Naive thymus-derived CD4-positive, alpha-beta T cell (primary cell): ENCODE measurements around the gene ATP12A. TPM values are rescaled to one million over a fixed set of nuclear protein-coding genes. Genes with fewer than 3 reads are reported as not detected.
A peak's percentile ranks its signal among the peaks of the same experiment; 100 is the strongest.

Experiments used
- ATAC-seq: fragments of 150-1000 bp; cut with Tn5 transposase; 2 replicates; pipeline ENCODE4 v1.10.0; 2021; ENCODE audit warnings: mild to moderate bottlenecking, moderate library complexity
- CTCF ChIA-PET: fragments of 350-600 bp; sonication (Branson Sonifier 250); formaldehyde crosslinking; loops from one replicate; lab custom pipeline; 2021; ENCODE audit warnings: antibody characterized with exemption; lab: Charles Lee
- POLR2A ChIA-PET: fragments of 350-600 bp; sonication (Branson Sonifier 250); formaldehyde crosslinking; loops from one replicate; lab custom pipeline; 2021; ENCODE audit warnings: antibody characterized with exemption, inconsistent platforms; lab: Charles Lee
- DNase-seq, 9 donors: peaks; one replicate each; pipeline versions ENCODE4 v3.0.0 to v3.0.0-alpha.2; 2020 to 2022; ENCODE audit warnings: mixed read lengths in 1 of 9
- H3K27ac ChIP-seq: one replicate; pipeline ENCODE4 v1.7.0; 2013; ENCODE audit warnings: mild to moderate bottlenecking, low read depth, low read length, moderate library complexity
- H3K27me3 ChIP-seq, 2 donors: one replicate each; pipeline ENCODE4 v1.7.0; 2013; ENCODE audit warnings: low read length in 2 of 2, mild to moderate bottlenecking in 2 of 2, moderate library complexity in 2 of 2; ENCODE audit not compliant: control insufficient read depth in 2 of 2, insufficient read depth in 2 of 2
- H3K36me3 ChIP-seq, 3 experiments: 1 replicate in 2 of 3; 2 replicates in 1 of 3; pipeline ENCODE4 v1.7.0; 2013; ENCODE audit warnings: low read length in 3 of 3, mild to moderate bottlenecking in 3 of 3, moderate library complexity in 1 of 3; ENCODE audit not compliant: insufficient read depth in 3 of 3, control insufficient read depth in 2 of 3
- H3K4me1 ChIP-seq, 2 donors: one replicate each; pipeline ENCODE4 v1.7.0; 2013; ENCODE audit warnings: low read length in 2 of 2, mild to moderate bottlenecking in 2 of 2, moderate library complexity in 1 of 2; ENCODE audit not compliant: control insufficient read depth in 2 of 2, insufficient read depth in 2 of 2
- H3K4me3 ChIP-seq: 2 replicates; pipeline ENCODE4 v1.7.0; 2013; ENCODE audit warnings: mild to moderate bottlenecking, low read length
- H3K9me3 ChIP-seq, 3 experiments: 1 replicate in 2 of 3; 2 replicates in 1 of 3; pipeline ENCODE4 v1.7.0; 2013; ENCODE audit warnings: low read length in 3 of 3; ENCODE audit not compliant: control insufficient read depth in 2 of 3
- H3K27ac Mint-ChIP-seq, 9 donors: one replicate each; pipeline ENCODE4 v1.8.0; 2020 to 2022; ENCODE audit warnings: mixed read lengths in 9 of 9, mild to moderate bottlenecking in 8 of 9, moderate library complexity in 5 of 9, inconsistent platforms in 2 of 9
- H3K27me3 Mint-ChIP-seq, 5 donors: one replicate each; pipeline ENCODE4 v1.8.0; 2021 to 2022; ENCODE audit warnings: mixed read lengths in 5 of 5, mild to moderate bottlenecking in 1 of 5
- H3K36me3 Mint-ChIP-seq, 5 donors: one replicate each; pipeline ENCODE4 v1.8.0; 2020 to 2022; ENCODE audit warnings: mixed read lengths in 5 of 5, mild to moderate bottlenecking in 3 of 5, inconsistent platforms in 1 of 5
- H3K4me1 Mint-ChIP-seq, 7 donors: one replicate each; pipeline ENCODE4 v1.8.0; 2020 to 2022; ENCODE audit warnings: mixed read lengths in 7 of 7, mild to moderate bottlenecking in 3 of 7, inconsistent platforms in 1 of 7
- H3K4me3 Mint-ChIP-seq, 10 donors: one replicate each; pipeline ENCODE4 v1.8.0; 2020 to 2022; ENCODE audit warnings: mild to moderate bottlenecking in 10 of 10, mixed read lengths in 10 of 10, moderate library complexity in 6 of 10, inconsistent platforms in 2 of 10
- H3K9me3 Mint-ChIP-seq, 11 donors: one replicate each; pipeline ENCODE4 v1.8.0; 2020 to 2022; ENCODE audit warnings: mixed read lengths in 11 of 11, mild to moderate bottlenecking in 4 of 11, inconsistent platforms in 1 of 11, moderate library complexity in 1 of 11
- intact Hi-C, 2 donors: fragments of 100-400 bp; cut with micrococcal nuclease; formaldehyde crosslinking; loops; one replicate each; pipeline ENCODE4 v1.15.1; 2023
- polyA plus RNA-seq, 2 donors: library from polyadenylated mRNA; unstranded; fragments of 300-500 nt; fragmentation: Illumina TruSeq; gene quantifications; one replicate each; pipeline ENCODE4 v1.2.3, GENCODE V29; 2021
- total RNA-seq, 6 experiments: library from RNA in 5 of 6; stranded (reverse) in 5 of 6; gene quantifications; 1 replicate in 5 of 6; 2 replicates in 1 of 6; pipeline ENCODE4 v1.2.3 and lab custom pipeline; 2021 to 2026

Gene ATP12A
- total and polyA plus RNA-seq, 7 experiments from 2014 or later = 0.39 TPM; not detected in 6

- H3K27ac ChIP-seq = no peak overlapping the region
- intact Hi-C loops = no loop called here
- no peak for ATAC-seq
- Mint-ChIP-seq H3K36me3 (no peaks in the 10 kb centered on the region), H3K27ac (no peak overlapping the region), H3K9me3 (no peaks in the 10 kb centered on the region), H3K27me3 (peaks cover 38 to 58% (median 54%) of the 10 kb centered on the region in 5 donors), H3K4me1 (peaks cover 4 to 10% (median 6%) of the 10 kb centered on the region in 7 donors), H3K4me3 (no peak overlapping the region)
- ChIA-PET CTCF (no interaction called here), POLR2A (no interaction called here)
- no peak overlapping the region for H3K4me3 ChIP-seq
- no peaks in the 10 kb centered on the region for H3K9me3 ChIP-seq
- no peaks in the 10 kb centered on the region for H3K36me3 ChIP-seq
- H3K27me3 ChIP-seq = peaks cover 0 to 11% of the 10 kb centered on the region in 2 donors
- H3K4me1 ChIP-seq = peaks cover 4 to 7% of the 10 kb centered on the region in 2 donors
- DNase-seq = no peak
Observed at GRCh38 chr13:24691381-24691780, 11.2 kb downstream of the ATP12A start.

- Histone ChIP-seq H3K4me1 (peaks cover 4 to 7% of the 10 kb centered on the region in 2 donors), H3K4me3 (no peak overlapping the region), H3K27ac (no peak overlapping the region), H3K27me3 (peaks cover 0 to 11% of the 10 kb centered on the region in 2 donors), H3K36me3 (no peaks in the 10 kb centered on the region), H3K9me3 (no peaks in the 10 kb centered on the region)
- DNase-seq (no peak), ATAC-seq (no peak)
- H3K4me1 Mint-ChIP-seq = peaks cover 3 to 10% (median 6%) of the 10 kb centered on the region in 7 donors
- peaks cover 38 to 53% (median 49%) of the 10 kb centered on the region in 5 donors for H3K27me3 Mint-ChIP-seq
- H3K9me3 Mint-ChIP-seq = no peaks in the 10 kb centered on the region
- no peak overlapping the region for H3K4me3 Mint-ChIP-seq
- intact Hi-C loops = no loop called here
- H3K36me3 Mint-ChIP-seq = no peaks in the 10 kb centered on the region
- POLR2A ChIA-PET = no interaction called here
- CTCF ChIA-PET = interaction anchor here (2.9 kb wide), 1 partner anchor 35 kb away, joined by 16 read pairs; no protein-coding TSS in a partner anchor
- H3K27ac Mint-ChIP-seq = no peak overlapping the region
Observed at GRCh38 chr13:24692561-24692960, 12.4 kb downstream of the ATP12A start.

GRCh38 chr13:24693862-24694471, 13.8 kb downstream of the ATP12A start:
- ChIA-PET CTCF (interaction anchor here (0.7 to 2.9 kb wide), 5 partner anchors 12 to 33 kb away, joined by 3 to 16 read pairs (median 4); no protein-coding TSS in a partner anchor), POLR2A (interaction anchor here (0.8 to 1.8 kb wide), 2 partner anchors 11 to 16 kb away, joined by 3 to 5 read pairs; no protein-coding TSS in a partner anchor)
- Histone ChIP-seq H3K9me3 (no peaks in the 10 kb centered on the region), H3K27ac (no peak overlapping the region), H3K27me3 (peaks cover 0 to 11% of the 10 kb centered on the region in 2 donors), H3K4me1 (peaks cover 4 to 7% of the 10 kb centered on the region in 2 donors), H3K4me3 (no peak overlapping the region), H3K36me3 (no peaks in the 10 kb centered on the region)
- H3K27ac Mint-ChIP-seq = peak overlapping the region in 1 of 9 donors; percentile 82
- H3K4me3 Mint-ChIP-seq = peak overlapping the region in 8 of 10 donors; percentile 3 to 55 (median 38)
- intact Hi-C loops = loop anchor here (1.0 to 2.0 kb wide), 2 partner anchors 15 to 34 kb away; no protein-coding TSS in a partner anchor
- peaks cover 3 to 10% (median 6%) of the 10 kb centered on the region in 7 donors for H3K4me1 Mint-ChIP-seq
- H3K36me3 Mint-ChIP-seq = no peaks in the 10 kb centered on the region
- DNase-seq (peak in 4 of 9 donors; percentile 21 to 37 (median 28)), ATAC-seq (peak; percentile 70)
- no peaks in the 10 kb centered on the region for H3K9me3 Mint-ChIP-seq
- peaks cover 34 to 49% (median 44%) of the 10 kb centered on the region in 5 donors for H3K27me3 Mint-ChIP-seq

- no peak for DNase-seq
- H3K27ac Mint-ChIP-seq = no peak overlapping the region
- intact Hi-C loops = loop anchor here (1.0 to 2.0 kb wide), 2 partner anchors 14 to 33 kb away; no protein-coding TSS in a partner anchor
- H3K36me3 ChIP-seq = no peaks in the 10 kb centered on the region
- no peak overlapping the region for H3K4me3 Mint-ChIP-seq
- no peak overlapping the region for H3K4me3 ChIP-seq
- POLR2A ChIA-PET = no interaction called here
- peaks cover 34 to 52% (median 47%) of the 10 kb centered on the region in 5 donors for H3K27me3 Mint-ChIP-seq
- H3K4me1 Mint-ChIP-seq = peaks cover 3 to 10% (median 6%) of the 10 kb centered on the region in 7 donors
- H3K27ac ChIP-seq = no peak overlapping the region
- no peak for ATAC-seq
- H3K4me1 ChIP-seq = peaks cover 4 to 7% of the 10 kb centered on the region in 2 donors
- CTCF ChIA-PET = interaction anchor here (0.7 to 2.9 kb wide), 3 partner anchors 13 to 32 kb away, joined by 3 to 16 read pairs (median 4); no protein-coding TSS in a partner anchor
- H3K27me3 ChIP-seq = peaks cover 0 to 11% of the 10 kb centered on the region in 2 donors
- no peaks in the 10 kb centered on the region for H3K9me3 Mint-ChIP-seq
- no peaks in the 10 kb centered on the region for H3K9me3 ChIP-seq
- no peaks in the 10 kb centered on the region for H3K36me3 Mint-ChIP-seq
Observed at GRCh38 chr13:24694907-24695306, 14.7 kb downstream of the ATP12A start.

GRCh38 chr13:24698686-24699085, 18.5 kb downstream of the ATP12A start:
- H3K4me3 ChIP-seq = no peak overlapping the region
- H3K9me3 ChIP-seq = no peaks in the 10 kb centered on the region
- no peaks in the 10 kb centered on the region for H3K36me3 Mint-ChIP-seq
- no peak for ATAC-seq
- H3K27ac ChIP-seq = no peak overlapping the region
- CTCF ChIA-PET = interaction anchor here (1.0 kb wide), 1 partner anchor 14 kb away, joined by 3 read pairs; no protein-coding TSS in a partner anchor
- intact Hi-C loops = no loop called here
- H3K4me1 Mint-ChIP-seq = peaks cover 3 to 7% (median 6%) of the 10 kb centered on the region in 7 donors
- H3K27me3 Mint-ChIP-seq = peaks cover 11 to 52% (median 23%) of the 10 kb centered on the region in 5 donors
- H3K27me3 ChIP-seq = no peaks in the 10 kb centered on the region
- H3K27ac Mint-ChIP-seq = no peak overlapping the region
- no peaks in the 10 kb centered on the region for H3K36me3 ChIP-seq
- no peaks in the 10 kb centered on the region for H3K9me3 Mint-ChIP-seq
- no peak overlapping the region for H3K4me3 Mint-ChIP-seq
- POLR2A ChIA-PET = no interaction called here
- H3K4me1 ChIP-seq = peaks cover 4 to 6% of the 10 kb centered on the region in 2 donors
- no peak for DNase-seq

- ChIA-PET POLR2A (no interaction called here), CTCF (no interaction called here)
- no peaks in the 10 kb centered on the region for H3K9me3 ChIP-seq
- H3K4me3 ChIP-seq = no peak overlapping the region
- H3K27ac ChIP-seq = no peak overlapping the region
- peaks cover 8 to 51% (median 20%) of the 10 kb centered on the region in 5 donors for H3K27me3 Mint-ChIP-seq
- no peak overlapping the region for H3K4me3 Mint-ChIP-seq
- H3K27me3 ChIP-seq = no peaks in the 10 kb centered on the region
- H3K36me3 Mint-ChIP-seq = no peaks in the 10 kb centered on the region
- H3K27ac Mint-ChIP-seq = no peak overlapping the region
- no peaks in the 10 kb centered on the region for H3K9me3 Mint-ChIP-seq
- DNase-seq (no peak), ATAC-seq (no peak)
- H3K4me1 ChIP-seq = no peaks in the 10 kb centered on the region
- H3K36me3 ChIP-seq = no peaks in the 10 kb centered on the region
- H3K4me1 Mint-ChIP-seq = peaks cover 0 to 2% (median 0%) of the 10 kb centered on the region in 7 donors
- intact Hi-C loops = no loop called here
Observed at GRCh38 chr13:24699541-24699940, 19.3 kb downstream of the ATP12A start.
